T47D (cell line): Measurements from ENCODE around the gene ZEB2.

Source experiments
- DNase-seq, 2 experiments: peaks; one replicate each; pipeline versions ENCODE4 v3.0.0 to v3.0.0-alpha.2; 2011 to 2012; ENCODE audit warnings: low read depth in 1 of 2, low spot score in 1 of 2
- JUND ChIP-seq: IDR thresholded peaks from 2 replicates; pipeline ENCODE4 v1.6.1; 2012; ENCODE audit warnings: low read depth
- in situ Hi-C: cut with HindIII; loops from 2 replicates; pipeline ENCODE4 v1.10.0; 2016; ENCODE audit warnings: low sequenced_read_pairs, low pct_unique_long_range_greater_than_20kb

The ZEB2 gene

GRCh38 chr2:144515696-144516410, 4.1 kb downstream of the ZEB2 start:
- DNase-seq, result no peak
- in situ Hi-C loops, result no loop called here
- no peak for TF ChIP-seq JUND

- in situ Hi-C loops, result no loop called here
- no peak for TF ChIP-seq JUND
- DNase-seq, result no peak
Observed at GRCh38 chr2:144515099-144515695, 4.7 kb downstream of the ZEB2 start.

GRCh38 chr2:144514616-144515091, 5.3 kb downstream of the ZEB2 start:
- no peak for DNase-seq
- in situ Hi-C loops, result no loop called here
- no peak for TF ChIP-seq JUND

- in situ Hi-C loops, result no loop called here
- TF ChIP-seq JUND, result no peak
- no peak for DNase-seq
Observed at GRCh38 chr2:144513388-144514101, 6.4 kb downstream of the ZEB2 start.

DNA sequence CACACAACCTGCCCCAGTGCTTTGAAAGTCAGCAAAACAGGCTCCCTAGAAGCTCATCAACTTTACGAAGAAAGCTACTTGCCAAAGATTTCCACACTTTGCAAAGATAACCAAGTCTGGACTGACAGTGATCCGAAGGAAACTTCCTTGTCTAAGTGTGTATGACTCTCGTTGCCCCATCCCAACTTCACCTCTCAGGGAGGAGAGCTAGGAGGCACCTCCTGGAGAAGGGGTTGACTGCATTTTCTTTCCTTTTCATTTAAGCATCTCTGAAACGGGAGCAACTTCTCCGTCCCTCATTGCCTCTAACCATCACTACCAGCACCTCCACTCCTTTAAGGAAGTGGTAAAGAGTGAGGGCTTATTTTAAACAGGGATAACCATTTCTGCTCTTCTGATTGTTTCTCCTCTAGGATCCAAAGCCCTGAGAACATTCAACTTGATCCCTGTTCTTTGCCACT, 7.0 kb downstream of the ZEB2 start:
- DNase-seq, result no peak
- in situ Hi-C loops, result no loop called here
- TF ChIP-seq JUND, result no peak

GRCh38 chr2:144512470-144512869, 7.4 kb downstream of the ZEB2 start:
- DNase-seq, result no peak
- no peak for TF ChIP-seq JUND
- in situ Hi-C loops, result no loop called here

GRCh38 chr2:144511937-144512336, 8.0 kb downstream of the ZEB2 start:
- no peak for DNase-seq
- in situ Hi-C loops, result no loop called here
- no peak for TF ChIP-seq JUND

DNA sequence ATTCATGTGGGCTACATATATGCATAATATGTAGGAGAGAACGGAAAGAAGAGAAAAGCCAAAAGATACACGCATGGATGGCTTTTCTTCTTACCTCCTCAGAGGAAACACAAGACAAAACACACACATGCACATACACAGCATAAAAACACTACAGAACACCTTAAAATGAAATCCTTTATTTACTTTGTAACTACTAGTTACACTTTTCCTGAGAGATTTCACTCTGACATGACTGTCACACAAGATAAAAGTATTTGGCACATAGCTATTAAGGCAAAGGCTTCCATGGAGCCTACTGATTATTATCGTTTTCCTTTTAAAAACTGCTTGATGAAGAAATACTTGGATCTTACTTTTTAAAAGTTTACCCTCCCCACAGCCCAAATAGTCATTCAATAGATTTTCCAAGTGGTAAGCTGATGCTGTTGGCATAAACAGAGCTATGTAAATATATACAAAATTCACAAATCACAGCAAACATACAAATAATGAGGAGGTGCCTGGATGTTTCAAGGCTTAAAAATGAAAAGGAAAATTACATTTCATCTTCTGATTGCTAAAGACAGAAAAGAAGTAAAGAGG, 8.6 kb downstream of the ZEB2 start:
- in situ Hi-C loops, result no loop called here
- no peak for DNase-seq
- TF ChIP-seq JUND, result no peak

- in situ Hi-C loops, result no loop called here
- DNase-seq, result no peak
- no peak for TF ChIP-seq JUND
Observed at GRCh38 chr2:144510294-144510991, 9.5 kb downstream of the ZEB2 start.

DNA sequence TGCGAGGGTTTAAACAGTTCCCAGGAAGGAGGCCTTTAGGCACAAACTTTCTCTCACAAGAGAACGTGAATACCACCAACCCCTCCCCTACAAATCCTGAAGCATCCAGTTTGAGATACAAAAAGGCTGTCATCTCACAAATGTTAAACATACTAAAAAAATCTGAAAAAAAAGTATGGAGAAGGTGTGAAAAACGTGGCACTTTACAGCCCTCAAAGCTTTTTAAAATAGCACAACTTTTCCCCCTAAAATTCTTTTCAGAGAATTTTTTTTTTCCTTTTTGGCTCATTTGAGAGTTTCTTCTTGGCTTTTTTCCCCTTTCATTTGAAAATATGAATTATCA, 10.1 kb downstream of the ZEB2 start:
- TF ChIP-seq JUND, result no peak
- in situ Hi-C loops, result no loop called here
- no peak for DNase-seq

- TF ChIP-seq JUND, result no peak
- DNase-seq, result no peak
- in situ Hi-C loops, result no loop called here
Observed at GRCh38 chr2:144509001-144509878, 10.7 kb downstream of the ZEB2 start.
